Mucosa of descending colon (tissue), 3 donors: ENCODE measurements around the gene SPATA2L. TPM values are rescaled to one million over a fixed set of nuclear protein-coding genes. Genes with fewer than 3 reads are reported as not detected.
A peak's percentile ranks its signal among the peaks of the same experiment; 100 is the strongest.
"Not testable (repeated sequence)": the region's sequence is repeated elsewhere in the genome, so short reads cannot be mapped to it uniquely, and the experiment has no call there.

ENCODE experiments used
- ATAC-seq: fragments of 200-7000 bp; cut with Tn5 transposase; one replicate; pipeline ENCODE4 v1.9.1; 2020; ENCODE audit warnings: mild to moderate bottlenecking, moderate library complexity
- DNase-seq, 3 donors: peaks; one replicate each; pipeline ENCODE4 v3.0.0-alpha.2; 2020
- H3K36me3 ChIP-seq: fragments of 200-600 bp; one replicate; pipeline ENCODE4 v1.8.0; 2021; ENCODE audit warnings: low read depth, mild to moderate bottlenecking
- H3K4me1 ChIP-seq: fragments of 200-600 bp; one replicate; pipeline ENCODE4 v1.8.0; 2021; ENCODE audit warnings: low read depth, mild to moderate bottlenecking
- H3K4me3 ChIP-seq: fragments of 200-600 bp; one replicate; pipeline ENCODE4 v1.8.0; 2021; ENCODE audit warnings: mild to moderate bottlenecking
- H3K9me3 ChIP-seq: fragments of 200-600 bp; one replicate; pipeline ENCODE4 v1.8.0; 2021; ENCODE audit warnings: mild to moderate bottlenecking
- CTCF ChIP-seq: fragments of 200-600 bp; IDR thresholded peaks from one replicate; pipeline ENCODE4 v1.8.0; 2022; ENCODE audit warnings: antibody characterized with exemption, mild to moderate bottlenecking
- intact Hi-C, 2 donors: fragments of 100-400 bp; cut with DNase I in 1 of 2; cut with micrococcal nuclease in 1 of 2; formaldehyde crosslinking; loops; one replicate each; pipeline versions ENCODE4 v1.11.0 to v1.11.1; 2022; cut with DNase I, micrococcal nuclease
- total RNA-seq, 3 donors: library from RNA; stranded (reverse); fragmentation: NEBNext Ultra II Directional in 2 of 3; extraction: Animal tissue kit (Norgen Biotek cat#: 25700) in 2 of 3; gene quantifications; one replicate each; pipeline versions ENCODE4 v1.2.1 to v1.2.4, GENCODE V29; 2021 to 2023
- donor health status: DM: no; HTN: no; CAD: no; lungs with moderate emphysema.
- donor health status: DM: no; HTN: no; CAD: no.
- donor health status: DM: no; HTN: yes; CAD: no.

Gene SPATA2L
- total RNA-seq, 3 donors from 2014 or later: 12.5 to 21.7 (median 14.4) TPM

GRCh38 chr16:89670496-89671431, 30.7 kb downstream of the SPATA2L start:
- DNase-seq (no peak), ATAC-seq (peak; percentile 37)
- intact Hi-C loops: no loop called here
- Histone ChIP-seq H3K36me3 (no peaks in the 10 kb centered on the region), H3K4me3 (no peak overlapping the region), H3K4me1 (no peaks in the 10 kb centered on the region), H3K9me3 (peaks cover 5% of the 10 kb centered on the region)
- no peak for TF ChIP-seq CTCF

- no peak for ATAC-seq
- H3K9me3 ChIP-seq: peaks cover 5% of the 10 kb centered on the region
- intact Hi-C loops: no loop called here
- H3K4me1 ChIP-seq: no peaks in the 10 kb centered on the region
- no peak overlapping the region for H3K4me3 ChIP-seq
- DNase-seq: no peak
- H3K36me3 ChIP-seq: no peaks in the 10 kb centered on the region
- TF ChIP-seq CTCF: no peak
These were observed 31.8 kb downstream of the SPATA2L start for GRCh38 chr16:89669755-89670154.

GRCh38 chr16:89668790-89669158, 32.7 kb downstream of the SPATA2L start:
- DNase-seq: no peak
- no peak for ATAC-seq
- Histone ChIP-seq H3K36me3 (no peaks in the 10 kb centered on the region), H3K4me1 (no peaks in the 10 kb centered on the region), H3K9me3 (peaks cover 5% of the 10 kb centered on the region), H3K4me3 (no peak overlapping the region)
- TF ChIP-seq CTCF: no peak
- intact Hi-C loops: no loop called here

GRCh38 chr16:89667633-89668032, 33.9 kb downstream of the SPATA2L start:
- intact Hi-C loops: no loop called here
- peaks cover 5% of the 10 kb centered on the region for H3K9me3 ChIP-seq
- H3K4me1 ChIP-seq: no peaks in the 10 kb centered on the region
- TF ChIP-seq CTCF: no peak
- DNase-seq (no peak), ATAC-seq (no peak)
- H3K4me3 ChIP-seq: no peak overlapping the region
- H3K36me3 ChIP-seq: no peaks in the 10 kb centered on the region

GRCh38 chr16:89667000-89667399, 34.5 kb downstream of the SPATA2L start:
- H3K4me3 ChIP-seq, DNase-seq, intact Hi-C loops, H3K4me1 ChIP-seq, H3K36me3 ChIP-seq, ATAC-seq, H3K9me3 ChIP-seq: not testable (repeated sequence)

- H3K36me3 ChIP-seq, H3K4me1 ChIP-seq, ATAC-seq, H3K4me3 ChIP-seq, H3K9me3 ChIP-seq, intact Hi-C loops, DNase-seq: not testable (repeated sequence)
These were observed 37.3 kb downstream of the SPATA2L start for GRCh38 chr16:89664238-89664637.
